Activated CD4-positive, alpha-beta T cell treated with anti-CD3 and anti-CD28 coated beads, Interleukin-2, amount 10 ng/mL, durations not matched to agents 7 days and 5 days (primary cell): Measurements from ENCODE around the gene HTR3B. TPM values are rescaled to one million over a fixed set of nuclear protein-coding genes. Genes with fewer than 3 reads are reported as not detected.
"Not testable (repeated sequence)": the region's sequence is repeated elsewhere in the genome, so short reads cannot be mapped to it uniquely, and the experiment has no call there.

Experiments
- CTCF ChIA-PET: fragments of 350-600 bp; sonication (Branson Sonifier 250); formaldehyde crosslinking; loops from one replicate; lab custom pipeline; 2021; ENCODE audit warnings: antibody characterized with exemption; lab: Charles Lee
- POLR2A ChIA-PET: fragments of 350-600 bp; sonication (Branson Sonifier 250); formaldehyde crosslinking; loops from one replicate; lab custom pipeline; 2021; ENCODE audit warnings: antibody characterized with exemption; lab: Charles Lee
- DNase-seq: peaks from one replicate; pipeline ENCODE4 v3.0.0-alpha.2; 2020
- H3K27ac Mint-ChIP-seq: one replicate; pipeline ENCODE4 v1.8.0; 2021; ENCODE audit warnings: mild to moderate bottlenecking, moderate library complexity, mixed read lengths
- H3K27me3 Mint-ChIP-seq: one replicate; pipeline ENCODE4 v1.8.0; 2021; ENCODE audit warnings: mixed read lengths
- H3K36me3 Mint-ChIP-seq: one replicate; pipeline ENCODE4 v1.8.0; 2021; ENCODE audit warnings: low read depth, mixed read lengths
- H3K4me1 Mint-ChIP-seq: one replicate; pipeline ENCODE4 v1.8.0; 2021; ENCODE audit warnings: mixed read lengths
- H3K4me3 Mint-ChIP-seq: one replicate; pipeline ENCODE4 v1.8.0; 2021; ENCODE audit warnings: mild to moderate bottlenecking, moderate library complexity, mixed read lengths
- H3K9me3 Mint-ChIP-seq: one replicate; pipeline ENCODE4 v1.8.0; 2021; ENCODE audit warnings: mixed read lengths
- total RNA-seq, 2 experiments: library from RNA; stranded (reverse); gene quantifications; one replicate each; pipeline ENCODE4 v1.2.3, GENCODE V29; 2021

Gene HTR3B
- total RNA-seq, 2 experiments from 2014 or later = not detected

DNA sequence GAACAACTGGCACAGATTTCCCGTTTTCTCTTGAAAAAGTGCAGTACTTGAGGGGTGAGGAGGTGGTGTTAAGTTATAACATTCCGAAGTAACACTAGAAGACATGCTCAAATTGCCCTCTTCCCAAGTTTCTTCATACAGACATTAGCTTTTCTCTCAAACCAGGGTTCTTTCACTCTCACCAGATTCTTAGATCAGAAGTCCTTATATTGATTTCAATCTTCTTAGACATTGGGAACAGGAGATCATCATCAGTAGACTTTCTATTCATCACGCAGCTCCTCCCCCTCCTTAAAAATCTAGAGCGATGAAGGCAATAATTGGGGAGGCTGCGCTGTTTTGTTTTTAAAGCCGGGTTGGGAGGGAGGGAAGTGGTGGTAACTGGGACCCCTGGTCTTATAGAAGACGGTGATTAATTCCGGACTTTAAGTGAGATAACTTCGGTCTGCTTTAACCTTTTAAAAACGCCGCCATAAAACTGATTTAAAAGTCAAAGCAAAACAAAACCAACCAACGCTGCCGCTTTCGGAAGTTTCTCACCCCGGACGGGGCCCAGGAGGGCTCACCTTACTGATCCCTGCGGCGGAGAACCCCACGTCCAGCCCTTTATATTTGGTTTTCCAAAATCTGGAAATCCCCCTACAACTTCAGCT is 29.9 kb upstream of the HTR3B start:
- Mint-ChIP-seq H3K27me3 (no peaks in the 10 kb centered on the region), H3K36me3 (peaks cover 16% of the 10 kb centered on the region), H3K27ac (peak overlapping the region; percentile 84), H3K4me3 (peak overlapping the region; percentile 97), H3K4me1 (peaks cover 52% of the 10 kb centered on the region), H3K9me3 (peaks cover 7% of the 10 kb centered on the region)
- ChIA-PET POLR2A (interaction anchor here (0.7 kb wide), 1 partner anchor 145 kb away, joined by 3 read pairs; no protein-coding TSS in a partner anchor), CTCF (interaction anchor here (0.6 to 1.7 kb wide), 6 partner anchors 12 to 186 kb away, joined by 3 read pairs; no protein-coding TSS in a partner anchor)
- no peak for DNase-seq

- Mint-ChIP-seq H3K9me3 (peaks cover 7% of the 10 kb centered on the region), H3K4me1 (peaks cover 52% of the 10 kb centered on the region), H3K27ac (peak within 1 kb of the TSS; percentile 99), H3K4me3 (peak within 1 kb of the TSS; percentile 97), H3K27me3 (no peaks in the 10 kb centered on the region), H3K36me3 (peaks cover 16% of the 10 kb centered on the region)
- ChIA-PET CTCF (interaction anchor here (0.6 to 1.7 kb wide), 5 partner anchors 16 to 294 kb away, joined by 3 to 5 read pairs (median 3); no protein-coding TSS in a partner anchor), POLR2A (no interaction called here)
- peak; percentile 78 for DNase-seq
These were observed 29.1 kb upstream of the HTR3B start, which contains the start of gene USP28 for GRCh38 chr11:113875234-113876073. USP28 (minus strand) TSS chr11:113875572; CDS start chr11:113875501, 71 bp downstream.

DNA sequence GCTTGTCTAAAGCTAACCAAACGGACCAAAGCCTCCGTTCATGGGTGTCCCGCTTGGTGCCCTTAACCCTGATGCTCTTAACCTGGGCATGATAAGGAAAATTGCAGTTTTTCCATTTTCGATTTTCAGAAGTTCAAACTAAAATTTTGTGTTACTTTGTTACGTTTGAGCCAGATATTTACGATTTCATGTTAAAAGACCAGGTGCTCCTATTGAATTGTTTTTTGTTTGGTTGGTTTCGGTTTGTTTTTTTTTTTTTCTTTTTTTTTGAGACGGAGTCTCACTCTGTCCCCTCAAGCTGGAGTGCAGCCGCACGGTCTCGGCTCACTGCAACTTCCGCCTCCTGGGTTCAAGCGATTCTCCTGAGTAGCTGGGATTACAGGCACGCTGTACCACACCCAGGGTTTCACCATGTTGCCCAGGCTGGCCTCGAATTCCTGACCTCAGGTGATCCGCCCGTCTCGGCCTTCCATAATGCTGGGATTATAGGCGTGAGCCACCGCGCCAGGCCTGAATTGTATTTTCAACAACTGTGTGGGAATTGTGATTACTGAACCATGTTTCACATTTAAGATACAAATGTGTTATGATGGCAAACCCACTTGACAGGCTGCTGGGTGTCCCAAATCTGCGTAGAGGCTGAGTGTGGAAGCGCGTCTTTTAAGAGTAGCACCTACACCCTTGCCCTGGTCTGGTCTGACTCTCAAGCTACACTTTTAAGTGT is 28.4 kb upstream of the HTR3B start:
- Mint-ChIP-seq H3K4me1 (peaks cover 48% of the 10 kb centered on the region), H3K36me3 (peaks cover 16% of the 10 kb centered on the region), H3K4me3 (peak overlapping the region; percentile 97), H3K27me3 (no peaks in the 10 kb centered on the region), H3K9me3 (peaks cover 7% of the 10 kb centered on the region), H3K27ac (peak overlapping the region; percentile 99)
- CTCF ChIA-PET = interaction anchor here (1.2 kb wide), 1 partner anchor 16 kb away, joined by 5 read pairs; no protein-coding TSS in a partner anchor
- DNase-seq = no peak
- POLR2A ChIA-PET = no interaction called here

DNA sequence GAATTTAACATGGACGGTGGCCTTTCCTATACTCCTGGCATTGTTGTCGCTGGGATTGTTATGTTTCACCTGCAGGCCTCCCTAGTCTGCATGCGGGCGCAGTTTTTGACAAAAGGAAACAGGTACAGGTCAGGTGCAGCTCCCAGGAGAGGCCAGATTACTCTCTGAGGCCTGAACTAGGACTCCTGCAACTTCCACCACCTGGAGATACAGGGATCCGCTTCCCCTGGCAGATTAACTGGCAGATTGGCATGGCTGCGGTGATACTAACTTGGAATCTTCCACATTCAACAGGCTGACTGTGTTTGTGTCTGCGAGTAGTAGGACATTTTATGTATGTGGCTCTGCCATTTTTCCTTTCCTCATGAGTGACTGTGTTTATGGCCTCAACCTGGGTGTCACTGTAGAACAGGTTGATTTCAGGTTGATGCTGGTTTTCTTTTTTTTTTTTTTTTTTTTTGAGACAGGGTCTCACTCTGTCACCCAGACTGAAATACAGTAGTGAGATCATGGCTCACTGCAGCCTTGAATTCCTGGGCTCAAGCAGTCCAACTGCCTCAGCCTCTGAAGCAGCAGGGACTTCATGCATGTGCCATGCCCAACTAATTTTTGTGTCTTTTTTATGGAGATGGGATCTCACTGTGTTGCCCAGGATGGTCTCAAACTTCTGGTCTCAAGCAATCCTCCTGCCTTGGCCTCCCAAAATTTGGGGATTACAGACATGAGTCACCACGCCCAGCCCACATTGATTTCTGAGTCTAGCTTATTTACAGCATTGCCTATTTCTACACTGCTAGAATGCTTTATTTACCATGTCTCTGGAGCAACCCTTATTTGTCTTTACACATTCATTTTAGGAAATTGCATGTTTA is 27.6 kb upstream of the HTR3B start:
- Mint-ChIP-seq H3K36me3 (peaks cover 14% of the 10 kb centered on the region), H3K27ac (peak overlapping the region; percentile 99), H3K4me3 (peak overlapping the region; percentile 97), H3K27me3 (no peaks in the 10 kb centered on the region), H3K9me3 (peaks cover 7% of the 10 kb centered on the region), H3K4me1 (peaks cover 41% of the 10 kb centered on the region)
- DNase-seq = no peak
- ChIA-PET CTCF (interaction anchor here (0.5 to 1.2 kb wide), 2 partner anchors 17 to 62 kb away, joined by 3 to 5 read pairs; no protein-coding TSS in a partner anchor), POLR2A (no interaction called here)

- CTCF ChIA-PET = no interaction called here
- POLR2A ChIA-PET = no interaction called here
- Mint-ChIP-seq H3K36me3 (peaks cover 12% of the 10 kb centered on the region), H3K4me1 (peaks cover 37% of the 10 kb centered on the region), H3K9me3 (peaks cover 7% of the 10 kb centered on the region), H3K4me3 (no peak overlapping the region), H3K27me3 (no peaks in the 10 kb centered on the region), H3K27ac (peak overlapping the region; percentile 10)
- DNase-seq = no peak
These were observed 26.9 kb upstream of the HTR3B start for GRCh38 chr11:113877670-113878055.

DNA sequence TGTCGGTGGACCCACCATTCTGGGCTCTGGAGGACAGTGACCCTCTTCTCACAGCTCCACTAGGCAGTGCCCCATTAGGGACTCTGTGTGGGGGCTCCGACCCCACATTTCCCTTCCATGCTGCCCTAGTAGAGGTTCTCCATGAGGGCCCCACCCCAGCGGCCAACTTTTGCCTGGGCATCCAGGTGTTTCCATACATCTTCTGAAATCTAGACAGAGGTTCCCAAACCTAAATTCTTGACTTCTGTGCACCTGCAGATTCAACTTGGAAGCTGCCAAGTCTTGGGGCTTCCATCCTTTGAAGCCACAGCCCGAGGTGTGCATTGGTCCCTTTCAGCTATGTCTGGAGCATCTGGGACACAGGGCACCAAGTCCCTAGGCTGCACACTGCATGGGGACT is 25.1 kb upstream of the HTR3B start:
- not testable (repeated sequence) for H3K27ac Mint-ChIP-seq

GRCh38 chr11:113880971-113881370 is 23.6 kb upstream of the HTR3B start:
- H3K4me1 Mint-ChIP-seq = peaks cover 16% of the 10 kb centered on the region
- CTCF ChIA-PET = no interaction called here
- H3K4me3 Mint-ChIP-seq = no peak overlapping the region
- peaks cover 7% of the 10 kb centered on the region for H3K9me3 Mint-ChIP-seq
- peaks cover 1% of the 10 kb centered on the region for H3K36me3 Mint-ChIP-seq
- H3K27ac Mint-ChIP-seq = no peak overlapping the region
- no peaks in the 10 kb centered on the region for H3K27me3 Mint-ChIP-seq
- POLR2A ChIA-PET = no interaction called here
- DNase-seq = no peak

More for the DNA sequence above, 25.1 kb upstream of the HTR3B start:
- H3K4me3 Mint-ChIP-seq, H3K36me3 Mint-ChIP-seq, H3K9me3 Mint-ChIP-seq, H3K27me3 Mint-ChIP-seq, CTCF ChIA-PET, DNase-seq, POLR2A ChIA-PET: not testable (repeated sequence)
- peaks cover 23% of the 10 kb centered on the region for H3K4me1 Mint-ChIP-seq

DNA sequence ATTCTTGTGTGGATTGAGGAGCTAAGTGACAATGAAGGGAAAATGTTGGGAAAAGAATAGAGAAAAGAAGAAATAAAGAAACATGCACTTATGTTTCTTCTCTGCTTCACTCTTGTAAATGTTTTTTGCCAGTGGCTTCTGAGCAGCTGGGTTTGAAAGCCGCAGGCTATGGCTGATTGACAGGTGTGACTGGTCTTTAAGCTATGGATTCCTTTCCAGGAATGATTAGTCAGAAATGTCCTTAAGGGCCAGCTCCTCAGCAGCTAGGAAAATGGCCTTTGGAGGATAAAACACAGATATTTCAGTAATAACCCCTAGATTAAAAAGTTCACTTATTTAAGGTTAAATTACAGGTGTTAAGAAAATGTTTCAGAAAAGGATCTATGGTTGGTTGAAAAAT is 22.7 kb upstream of the HTR3B start:
- Mint-ChIP-seq H3K36me3 (peaks cover 1% of the 10 kb centered on the region), H3K4me3 (no peak overlapping the region), H3K4me1 (peaks cover 10% of the 10 kb centered on the region), H3K27ac (no peak overlapping the region), H3K9me3 (peaks cover 7% of the 10 kb centered on the region), H3K27me3 (no peaks in the 10 kb centered on the region)
- DNase-seq = no peak
- ChIA-PET POLR2A (interaction anchor here (0.6 kb wide), 1 partner anchor 522 kb away, joined by 3 read pairs; no protein-coding TSS in a partner anchor), CTCF (interaction anchor here (1.6 kb wide), 1 partner anchor 15 kb away, joined by 9 read pairs; no protein-coding TSS in a partner anchor)

DNA sequence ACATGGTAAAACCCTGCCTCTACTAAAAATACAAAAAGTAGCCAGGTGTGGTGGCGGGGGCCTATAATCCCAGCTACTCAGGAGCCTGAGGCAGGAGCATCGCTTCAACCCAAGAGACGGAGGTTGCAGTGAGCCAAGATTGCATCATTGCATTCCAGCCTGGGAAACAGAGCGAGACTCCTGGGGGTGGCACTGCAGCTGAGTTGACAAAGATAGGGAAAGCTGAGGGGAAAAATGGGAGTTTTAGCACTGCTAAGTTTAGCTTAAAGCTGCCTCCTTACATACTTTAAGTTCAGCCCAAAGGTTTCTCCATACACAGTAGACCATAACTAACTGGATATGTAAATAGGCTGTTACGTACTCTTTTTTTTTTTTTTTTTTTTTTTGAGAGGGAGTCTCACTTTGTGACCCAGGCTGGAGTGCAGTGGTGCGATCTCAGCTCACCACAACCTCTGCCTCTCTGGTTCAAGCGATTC is 20.2 kb upstream of the HTR3B start:
- no peaks in the 10 kb centered on the region for H3K4me1 Mint-ChIP-seq
- H3K4me3 Mint-ChIP-seq = no peak overlapping the region
- H3K27me3 Mint-ChIP-seq = no peaks in the 10 kb centered on the region
- no peaks in the 10 kb centered on the region for H3K36me3 Mint-ChIP-seq
- DNase-seq = no peak
- H3K27ac Mint-ChIP-seq = no peak overlapping the region
- ChIA-PET CTCF (interaction anchor here (1.2 to 1.5 kb wide), 4 partner anchors 11 to 57 kb away, joined by 3 to 6 read pairs (median 4); no protein-coding TSS in a partner anchor), POLR2A (no interaction called here)
- H3K9me3 Mint-ChIP-seq = no peaks in the 10 kb centered on the region

DNA sequence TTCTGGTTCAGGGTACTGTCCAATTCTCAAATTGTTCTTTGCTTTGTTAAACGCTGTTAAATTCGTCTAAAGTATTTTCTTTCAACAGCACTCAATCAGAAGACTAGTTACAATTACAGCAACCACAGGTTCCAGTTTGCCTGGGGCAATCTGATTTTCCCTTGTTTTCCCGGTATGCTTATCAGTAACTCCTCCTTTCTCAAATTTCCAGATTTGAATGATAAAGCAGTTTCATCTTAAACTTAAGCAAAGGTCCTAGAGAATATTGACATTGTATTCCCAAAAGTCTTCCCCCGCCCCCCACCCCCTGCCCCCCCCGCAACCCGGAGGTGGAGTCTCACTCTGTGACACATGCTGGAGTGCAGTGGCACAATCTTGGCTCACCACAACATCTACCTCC is 18.7 kb upstream of the HTR3B start:
- CTCF ChIA-PET = interaction anchor here (1.4 kb wide), 1 partner anchor 9 kb away, joined by 3 read pairs; no protein-coding TSS in a partner anchor
- Mint-ChIP-seq H3K4me3 (no peak overlapping the region), H3K36me3 (no peaks in the 10 kb centered on the region), H3K9me3 (no peaks in the 10 kb centered on the region), H3K4me1 (no peaks in the 10 kb centered on the region), H3K27me3 (no peaks in the 10 kb centered on the region), H3K27ac (no peak overlapping the region)
- no peak for DNase-seq
- POLR2A ChIA-PET = interaction anchor here (0.7 kb wide), 1 partner anchor 1170 kb away, joined by 3 read pairs; no protein-coding TSS in a partner anchor

DNA sequence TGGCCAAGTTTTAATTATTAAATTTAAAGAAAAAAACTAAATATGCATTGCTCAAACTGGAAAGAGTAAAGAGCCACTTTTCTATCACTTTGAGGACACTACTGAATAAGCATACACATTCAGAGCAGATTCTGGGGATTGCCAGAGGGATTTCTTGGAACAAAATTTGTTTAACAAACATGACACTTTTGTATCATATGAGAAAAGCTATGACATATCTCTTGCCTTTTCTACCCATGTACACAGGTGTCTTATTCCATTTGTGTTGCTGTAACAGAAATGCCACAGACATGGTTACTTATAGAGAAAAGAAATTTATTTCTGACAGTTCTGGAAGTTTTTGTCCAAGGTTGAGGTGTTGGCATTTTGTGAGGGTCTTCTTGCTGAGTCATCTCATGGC is 15.7 kb upstream of the HTR3B start:
- CTCF ChIA-PET = interaction anchor here (0.6 kb wide), 1 partner anchor 372 kb away, joined by 3 read pairs; no protein-coding TSS in a partner anchor
- no peak for DNase-seq
- no peak overlapping the region for H3K4me3 Mint-ChIP-seq
- H3K4me1 Mint-ChIP-seq = no peaks in the 10 kb centered on the region
- H3K36me3 Mint-ChIP-seq = no peaks in the 10 kb centered on the region
- POLR2A ChIA-PET = no interaction called here
- no peak overlapping the region for H3K27ac Mint-ChIP-seq
- no peaks in the 10 kb centered on the region for H3K27me3 Mint-ChIP-seq
- H3K9me3 Mint-ChIP-seq = no peaks in the 10 kb centered on the region
